HG03432 (cell line): ENCODE measurements around the gene SNX12.

ENCODE experiments used
- ATAC-seq: cut with Tn5 transposase; IDR thresholded peaks from one replicate; pipeline ENCODE4 v1.9.1; 2021; ENCODE audit warnings: mild to moderate bottlenecking, moderate library complexity; ENCODE audit not compliant: unreplicated experiment

SNX12 gene

GRCh38 chrX:71068044-71068918, at the start of gene SNX12:
SNX12 (minus strand) TSS chrX:71068334; CDS start chrX:71068306, 28 bp downstream.
- peak; percentile 95 for ATAC-seq

GRCh38 chrX:71117358-71117757, 49.2 kb upstream of the SNX12 start:
- ATAC-seq = no peak

GRCh38 chrX:71111921-71112431, 43.8 kb upstream of the SNX12 start:
- peak; percentile 32 for ATAC-seq

GRCh38 chrX:71111141-71111843, 43.2 kb upstream of the SNX12 start, which contains the start of gene IL2RG:
IL2RG (minus strand) TSS chrX:71111577; CDS start chrX:71111539, 38 bp downstream.
- peak; percentile 95 for ATAC-seq

GRCh38 chrX:71109051-71109450, 40.9 kb upstream of the SNX12 start:
- ATAC-seq = no peak

- ATAC-seq = no peak
Observed at GRCh38 chrX:71107762-71108360, 39.7 kb upstream of the SNX12 start.

- ATAC-seq = no peak
Observed at GRCh38 chrX:71107245-71107644, 39.1 kb upstream of the SNX12 start.

- ATAC-seq = no peak
Observed at GRCh38 chrX:71106427-71106826, 38.3 kb upstream of the SNX12 start, which contains the start of gene CXorf65. CXorf65 (minus strand) TSS chrX:71106740; CDS start chrX:71106556, 184 bp downstream.

GRCh38 chrX:71105628-71106027, 37.5 kb upstream of the SNX12 start:
- no peak for ATAC-seq

GRCh38 chrX:71103110-71103983, 35.2 kb upstream of the SNX12 start:
- peak; percentile 47 for ATAC-seq

GRCh38 chrX:71102292-71102691, 34.2 kb upstream of the SNX12 start:
- ATAC-seq = no peak

- ATAC-seq = no peak
Observed at GRCh38 chrX:71100581-71101505, 32.7 kb upstream of the SNX12 start.

GRCh38 chrX:71099736-71100135, 31.6 kb upstream of the SNX12 start:
- no peak for ATAC-seq

GRCh38 chrX:71098951-71099506, 30.9 kb upstream of the SNX12 start:
- no peak for ATAC-seq

- ATAC-seq = no peak
Observed at GRCh38 chrX:71098302-71098701, 30.2 kb upstream of the SNX12 start.

- no peak for ATAC-seq
Observed at GRCh38 chrX:71096760-71097032, 28.6 kb upstream of the SNX12 start.

- ATAC-seq = peak; percentile 24
Observed at GRCh38 chrX:71095981-71096759, 28.0 kb upstream of the SNX12 start.

GRCh38 chrX:71095555-71095980, 27.4 kb upstream of the SNX12 start, which contains the start of gene FOXO4:
FOXO4 (plus strand) TSS chrX:71095851; CDS start chrX:71096529, 678 bp downstream.
- ATAC-seq = peak; percentile 95
